ENCODE data around the gene METAP1.

Gene METAP1

DNA sequence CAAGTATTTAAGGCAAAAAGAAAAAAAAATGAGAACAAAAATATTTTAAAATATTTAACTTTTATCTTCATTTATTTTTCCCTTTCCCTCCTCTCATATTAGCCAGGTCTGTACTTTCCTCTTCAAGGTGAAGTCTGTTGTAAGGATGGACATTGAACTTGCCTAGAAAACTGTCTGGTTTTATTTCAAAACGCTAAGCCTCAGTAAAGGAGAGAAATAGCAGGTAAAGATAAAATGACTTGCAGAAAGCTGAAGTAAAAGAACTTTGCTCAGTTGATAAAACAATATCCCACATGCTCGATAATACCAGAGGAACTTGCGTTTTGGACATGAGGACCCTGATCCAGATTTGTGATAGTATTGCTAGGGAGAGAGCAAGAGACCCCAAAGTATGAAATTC lies 28.6 kb upstream of the METAP1 start:
- Histone ChIP-seq H3K79me2 (ENCODE audit: low read length) (no peaks in the 10 kb centered on the region), H4K20me1 (ENCODE audit: insufficient read depth, low read length) (no peaks in the 10 kb centered on the region), H3K9me2 (replicated peaks; ENCODE audit: insufficient read depth, low read length) (no peaks in the 10 kb centered on the region), H3K27me3 (replicated peaks; ENCODE audit: insufficient read depth, low read length) (no peaks in the 10 kb centered on the region), H3K4me3 (ENCODE audit: low read length) (no peak overlapping the region), H3K9me3 (replicated peaks; ENCODE audit: insufficient read depth, low read length) (no peaks in the 10 kb centered on the region), H2AFZ (ENCODE audit: low read length) (no peak overlapping the region), H3K4me2 (ENCODE audit: low read depth, low read length) (no peak overlapping the region), H3F3A (ENCODE audit: insufficient read depth, low read length) (no peaks in the 10 kb centered on the region), H3K36me3 (replicated peaks; ENCODE audit: insufficient read depth, low read length) (no peaks in the 10 kb centered on the region), H3K9ac (ENCODE audit: low read length) (no peak overlapping the region), H3K4me1 (ENCODE audit: low read length) (no peaks in the 10 kb centered on the region), H3K27ac (ENCODE audit: low read length) (no peak overlapping the region)
- DNase-seq, result no peak
- no peak for TF ChIP-seq EZH2 (optimal IDR thresholded peaks at IDR 0.05; ENCODE audit: low read depth, low read length)
- no peak for TF ChIP-seq EZH2phosphoT487 (IDR thresholded peaks at IDR 0.05; ENCODE audit: low read length)
- TF ChIP-seq, protein P1, sequence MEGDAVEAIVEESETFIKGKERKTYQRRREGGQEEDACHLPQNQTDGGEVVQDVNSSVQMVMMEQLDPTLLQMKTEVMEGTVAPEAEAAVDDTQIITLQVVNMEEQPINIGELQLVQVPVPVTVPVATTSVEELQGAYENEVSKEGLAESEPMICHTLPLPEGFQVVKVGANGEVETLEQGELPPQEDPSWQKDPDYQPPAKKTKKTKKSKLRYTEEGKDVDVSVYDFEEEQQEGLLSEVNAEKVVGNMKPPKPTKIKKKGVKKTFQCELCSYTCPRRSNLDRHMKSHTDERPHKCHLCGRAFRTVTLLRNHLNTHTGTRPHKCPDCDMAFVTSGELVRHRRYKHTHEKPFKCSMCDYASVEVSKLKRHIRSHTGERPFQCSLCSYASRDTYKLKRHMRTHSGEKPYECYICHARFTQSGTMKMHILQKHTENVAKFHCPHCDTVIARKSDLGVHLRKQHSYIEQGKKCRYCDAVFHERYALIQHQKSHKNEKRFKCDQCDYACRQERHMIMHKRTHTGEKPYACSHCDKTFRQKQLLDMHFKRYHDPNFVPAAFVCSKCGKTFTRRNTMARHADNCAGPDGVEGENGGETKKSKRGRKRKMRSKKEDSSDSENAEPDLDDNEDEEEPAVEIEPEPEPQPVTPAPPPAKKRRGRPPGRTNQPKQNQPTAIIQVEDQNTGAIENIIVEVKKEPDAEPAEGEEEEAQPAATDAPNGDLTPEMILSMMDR (IDR thresholded peaks at IDR 0.05; ENCODE audit: low read length), result no peak

DNA sequence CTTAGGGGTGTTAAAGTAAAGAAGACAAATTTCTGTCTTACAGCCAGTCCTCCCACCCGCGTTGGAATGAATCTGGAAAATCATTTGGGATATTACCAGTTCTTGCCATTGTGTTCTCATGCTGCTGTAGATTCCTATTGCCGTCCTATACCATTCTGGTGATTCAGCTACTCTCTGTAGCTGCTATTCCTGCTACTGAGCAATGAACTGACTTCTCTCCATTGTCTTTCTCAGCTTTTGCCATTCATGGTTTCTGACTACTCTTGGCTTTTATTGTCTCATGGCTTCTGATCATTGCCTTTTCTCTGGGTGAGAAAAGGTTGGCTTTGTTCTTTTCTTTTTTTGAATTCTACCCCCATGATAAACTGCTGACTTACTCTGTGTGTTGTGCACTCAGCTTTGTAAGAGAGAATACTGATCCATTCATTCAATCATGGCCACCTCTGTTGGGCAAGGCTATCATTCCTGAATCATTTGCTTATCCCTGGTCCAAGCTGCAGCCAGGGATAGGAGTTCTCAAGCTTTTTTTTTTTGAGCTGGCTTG lies 27.7 kb upstream of the METAP1 start:
- Histone ChIP-seq H3K9me2 (replicated peaks; ENCODE audit: insufficient read depth, low read length) (no peaks in the 10 kb centered on the region), H3K9me3 (replicated peaks; ENCODE audit: insufficient read depth, low read length) (no peaks in the 10 kb centered on the region), H3F3A (ENCODE audit: insufficient read depth, low read length) (no peaks in the 10 kb centered on the region), H4K20me1 (ENCODE audit: insufficient read depth, low read length) (no peaks in the 10 kb centered on the region), H3K27me3 (replicated peaks; ENCODE audit: insufficient read depth, low read length) (no peaks in the 10 kb centered on the region), H3K4me1 (ENCODE audit: low read length) (no peaks in the 10 kb centered on the region), H3K36me3 (replicated peaks; ENCODE audit: insufficient read depth, low read length) (no peaks in the 10 kb centered on the region), H3K27ac (ENCODE audit: low read length) (no peak overlapping the region), H3K4me3 (ENCODE audit: low read length) (no peak overlapping the region), H3K9ac (ENCODE audit: low read length) (no peak overlapping the region), H3K79me2 (ENCODE audit: low read length) (no peaks in the 10 kb centered on the region), H3K4me2 (ENCODE audit: low read depth, low read length) (no peak overlapping the region), H2AFZ (ENCODE audit: low read length) (no peak overlapping the region)
- DNase-seq, result no peak
- TF ChIP-seq, protein P1 (IDR thresholded peaks at IDR 0.05; ENCODE audit: low read length), result no peak
- TF ChIP-seq EZH2phosphoT487 (IDR thresholded peaks at IDR 0.05; ENCODE audit: low read length), result no peak
- TF ChIP-seq EZH2 (optimal IDR thresholded peaks at IDR 0.05; ENCODE audit: low read depth, low read length), result no peak

DNA sequence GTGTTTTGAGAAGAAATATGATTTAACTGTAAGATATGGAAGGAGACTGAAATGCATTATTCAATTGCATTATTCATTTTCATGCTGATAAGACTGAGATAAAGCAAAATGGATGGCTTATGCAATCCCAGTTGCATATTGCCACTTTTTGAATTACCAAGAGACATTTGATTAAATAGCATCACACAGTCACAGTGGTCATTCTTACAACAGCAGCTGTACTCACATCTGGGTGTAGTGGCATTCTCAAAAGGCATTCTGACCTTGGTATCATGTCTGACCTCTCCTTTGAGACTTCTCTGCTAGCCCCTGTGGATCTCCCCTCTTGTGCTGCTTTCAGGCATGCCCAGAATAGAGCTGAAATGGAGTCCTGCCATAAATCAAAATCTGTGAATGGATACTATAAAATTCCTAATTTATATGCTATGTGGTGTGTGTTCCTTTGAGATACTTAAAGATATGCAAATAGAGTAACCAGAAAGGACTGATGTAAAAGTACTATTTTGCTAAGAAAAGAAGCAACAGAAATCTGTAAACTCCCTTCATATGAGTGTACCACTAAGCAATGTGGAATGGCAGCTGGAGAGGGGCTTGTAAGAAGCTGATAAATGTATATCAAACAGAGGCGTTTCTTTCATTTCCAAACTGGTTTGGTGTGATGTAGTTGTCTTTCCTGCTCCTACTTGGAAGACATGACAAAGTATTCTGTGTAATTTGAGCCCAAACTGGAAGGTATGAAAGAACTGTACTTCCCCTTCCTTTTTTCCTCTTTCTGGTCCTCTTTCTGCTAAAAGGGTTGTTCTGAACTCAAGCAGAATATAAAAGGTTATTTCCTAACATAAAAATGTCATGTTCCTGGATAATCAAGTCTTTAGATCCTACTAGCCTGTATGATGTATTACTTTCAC lies 25.4 kb upstream of the METAP1 start:
- no peaks in the 10 kb centered on the region for H4K20me1 ChIP-seq (ENCODE audit: insufficient read depth, low read length)
- H3K4me1 ChIP-seq (ENCODE audit: low read length), result no peaks in the 10 kb centered on the region
- no peak overlapping the region for H3K9ac ChIP-seq (ENCODE audit: low read length)
- H3F3A ChIP-seq (ENCODE audit: insufficient read depth, low read length), result no peaks in the 10 kb centered on the region
- no peaks in the 10 kb centered on the region for H3K9me3 ChIP-seq (replicated peaks; ENCODE audit: insufficient read depth, low read length)
- no peak overlapping the region for H3K4me2 ChIP-seq (ENCODE audit: low read depth, low read length)
- DNase-seq, result no peak
- H2AFZ ChIP-seq (ENCODE audit: low read length), result no peak overlapping the region
- no peaks in the 10 kb centered on the region for H3K79me2 ChIP-seq (ENCODE audit: low read length)
- no peaks in the 10 kb centered on the region for H3K36me3 ChIP-seq (replicated peaks; ENCODE audit: insufficient read depth, low read length)
- no peak overlapping the region for H3K4me3 ChIP-seq (ENCODE audit: low read length)
- no peak overlapping the region for H3K27ac ChIP-seq (ENCODE audit: low read length)
- no peaks in the 10 kb centered on the region for H3K27me3 ChIP-seq (replicated peaks; ENCODE audit: insufficient read depth, low read length)
- TF ChIP-seq, protein P1 (IDR thresholded peaks at IDR 0.05; ENCODE audit: low read length), result no peak
- TF ChIP-seq EZH2phosphoT487 (IDR thresholded peaks at IDR 0.05; ENCODE audit: low read length), result no peak
- no peak for TF ChIP-seq EZH2 (optimal IDR thresholded peaks at IDR 0.05; ENCODE audit: low read depth, low read length)
- H3K9me2 ChIP-seq (replicated peaks; ENCODE audit: insufficient read depth, low read length), result no peaks in the 10 kb centered on the region
